GM18498 (cell line): ENCODE results near the gene ANKRD44.
A peak's percentile ranks its signal among the peaks of the same experiment; 100 is the strongest.

Experiments used
- ATAC-seq: cut with Tn5 transposase; IDR thresholded peaks from one replicate; pipeline ENCODE4 v1.9.1; 2021; ENCODE audit warnings: mild to moderate bottlenecking, moderate library complexity; ENCODE audit not compliant: unreplicated experiment

Gene ANKRD44

DNA sequence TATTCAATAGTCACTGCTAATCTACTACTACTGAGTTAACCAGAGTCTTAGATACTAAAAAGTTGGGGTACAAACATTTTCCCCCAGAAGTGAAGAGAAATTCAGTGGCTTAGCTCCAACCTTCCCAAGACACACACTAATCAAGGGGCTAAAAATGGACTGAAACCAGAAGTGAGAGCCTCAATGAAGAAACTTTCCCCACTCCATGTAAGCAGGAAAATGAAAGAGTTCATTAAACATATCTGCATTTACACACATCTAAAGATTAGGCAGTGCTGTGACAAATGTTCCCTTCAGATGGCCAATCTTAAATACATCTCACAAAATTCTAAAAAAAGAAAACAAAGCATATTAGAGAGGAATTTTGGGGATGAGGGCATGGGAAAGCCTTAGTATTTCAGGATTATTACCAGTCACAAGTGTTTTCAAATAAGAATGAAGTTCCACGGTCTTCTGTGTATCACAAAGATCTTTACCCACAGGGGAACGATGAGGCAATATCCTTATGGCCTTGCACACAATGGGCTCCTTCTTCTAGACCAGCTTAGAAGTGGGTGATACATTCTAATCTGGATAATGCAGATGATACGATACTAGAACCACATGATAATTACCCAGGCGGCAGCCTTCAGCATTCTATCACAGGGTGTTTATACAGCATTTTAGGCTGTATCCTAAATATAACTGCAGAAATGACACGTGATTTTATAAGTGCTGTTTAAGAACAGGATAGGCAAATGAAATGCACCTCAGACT, 17.1 kb downstream of the ANKRD44 start:
- ATAC-seq = peak; percentile 32

DNA sequence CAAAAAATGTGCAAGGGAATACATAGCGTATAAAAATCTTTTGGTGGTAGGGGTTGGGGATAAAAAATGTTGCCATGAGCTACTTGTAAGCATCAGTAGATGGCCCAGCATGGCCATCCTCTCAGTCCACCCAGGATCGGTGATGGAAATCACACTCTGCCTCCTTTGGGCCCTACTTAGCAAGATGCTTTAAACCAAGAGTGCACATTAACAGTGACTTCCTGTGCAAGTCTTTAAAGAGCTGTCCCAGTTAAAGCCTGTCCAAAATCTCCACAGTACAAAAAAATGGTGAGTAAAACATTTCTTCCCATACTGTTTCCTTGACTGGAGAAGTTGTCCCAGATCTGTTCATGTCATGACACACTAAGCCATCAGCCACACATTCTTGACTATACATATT, 18.0 kb downstream of the ANKRD44 start:
- peak; percentile 36 for ATAC-seq

DNA sequence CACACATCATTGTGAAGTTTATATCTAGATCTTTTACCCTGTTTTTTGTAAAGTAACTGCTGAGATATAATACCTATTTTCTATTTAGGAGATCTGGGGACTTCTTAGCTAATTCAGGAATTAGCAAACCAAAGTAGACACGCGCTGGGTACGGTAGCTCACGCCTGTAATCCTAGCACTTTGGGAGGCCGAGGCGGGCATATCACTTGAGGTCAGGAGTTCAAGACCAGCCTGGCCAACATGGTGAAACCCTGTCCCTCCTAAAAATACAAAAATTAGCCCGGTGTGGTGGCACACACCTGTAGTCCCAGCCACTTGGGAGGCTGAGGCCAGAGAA, 23.0 kb downstream of the ANKRD44 start:
- ATAC-seq = peak; percentile 23

DNA sequence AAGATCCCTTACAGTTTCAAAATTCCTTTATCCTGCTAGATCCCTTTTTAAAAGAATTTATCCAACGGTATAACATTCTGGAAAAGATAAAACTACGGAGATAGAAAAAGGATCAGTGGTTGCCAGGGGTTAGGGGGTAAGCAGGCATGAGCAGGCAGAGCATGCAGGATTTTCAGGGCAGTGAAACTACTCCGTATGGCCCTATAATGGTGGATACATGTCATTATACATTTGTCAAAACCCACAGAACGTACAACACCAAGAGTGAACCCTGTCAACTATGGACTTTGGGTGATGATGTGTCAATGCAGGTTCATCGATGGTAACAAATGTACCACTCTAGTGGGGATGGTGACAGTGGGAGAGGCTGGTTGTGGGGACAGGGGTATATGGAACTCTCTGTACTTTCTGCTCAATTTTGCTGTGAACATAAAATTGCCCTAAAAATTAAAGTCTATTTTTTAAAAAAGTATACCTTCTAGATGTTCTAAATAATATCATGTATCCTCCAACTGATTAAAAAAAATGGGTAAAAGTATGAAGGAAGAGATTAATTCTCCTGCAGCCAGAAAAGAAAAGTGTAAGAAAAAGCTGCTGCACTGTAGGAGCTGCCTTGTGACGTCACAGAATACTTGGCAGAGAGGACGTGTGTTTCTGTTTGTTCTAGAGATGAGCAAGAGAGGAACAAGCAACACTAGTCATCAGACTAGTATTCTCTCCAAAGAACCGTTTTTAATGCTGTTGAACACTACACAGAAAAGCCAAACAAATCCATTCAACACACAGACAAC, 23.6 kb downstream of the ANKRD44 start:
- peak; percentile 97 for ATAC-seq

DNA sequence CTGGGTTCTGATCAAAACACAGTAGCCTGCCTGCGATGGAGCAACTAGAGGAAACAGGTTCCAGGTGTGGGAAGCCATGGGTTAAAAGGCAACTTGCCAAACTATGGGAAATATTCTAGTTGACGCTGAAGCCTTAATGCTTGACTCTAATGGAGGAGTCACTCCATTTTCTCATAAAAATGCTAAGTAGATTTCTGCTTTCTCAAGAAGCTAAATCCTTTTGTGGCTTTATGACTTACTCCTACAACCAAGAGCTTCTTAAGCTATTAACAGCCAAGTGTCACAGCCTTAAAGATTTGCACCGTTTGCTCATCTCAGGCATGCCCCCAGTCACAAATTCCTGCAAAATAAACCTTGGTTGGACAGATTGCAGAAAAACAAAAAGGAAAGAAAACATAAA, 25.2 kb downstream of the ANKRD44 start:
- no peak for ATAC-seq

DNA sequence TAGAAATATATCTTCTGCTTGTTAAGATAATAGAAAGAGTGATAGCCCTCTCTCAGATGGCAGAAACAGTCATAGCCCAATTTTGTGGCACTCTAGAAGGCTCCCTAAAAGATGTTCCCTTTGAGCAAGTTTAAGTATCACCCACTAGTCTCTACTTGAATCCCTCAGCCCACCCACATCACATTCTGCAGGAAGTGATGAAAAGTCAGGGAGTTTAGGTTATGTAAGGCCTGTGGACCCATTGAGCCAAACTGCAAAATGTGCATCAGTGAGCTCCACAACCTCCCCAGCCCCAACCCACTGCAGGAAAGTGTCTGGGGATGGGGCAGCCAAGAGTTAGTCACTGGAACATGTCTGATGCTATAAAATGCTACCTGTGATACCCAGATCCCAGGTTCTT, 25.6 kb downstream of the ANKRD44 start:
- ATAC-seq = no peak

DNA sequence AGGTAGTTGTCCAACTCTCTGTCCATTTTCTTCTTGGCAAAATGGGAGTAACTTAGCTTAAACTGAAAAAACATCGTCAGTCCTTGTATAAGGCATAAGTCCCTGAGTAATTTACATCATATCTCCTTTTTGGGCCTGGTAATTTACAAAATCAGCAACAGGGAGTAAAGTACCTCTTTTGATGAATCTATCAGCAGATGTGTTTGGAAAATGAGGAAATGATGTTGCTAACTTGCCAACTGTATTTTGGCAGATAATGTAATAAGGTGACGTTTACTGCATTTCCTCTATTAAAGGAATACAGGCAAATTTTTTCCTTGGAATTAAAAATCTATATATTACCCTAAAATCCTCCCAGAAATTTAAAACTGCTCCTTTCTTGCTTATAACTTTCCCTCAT, 29.2 kb downstream of the ANKRD44 start:
- no peak for ATAC-seq

DNA sequence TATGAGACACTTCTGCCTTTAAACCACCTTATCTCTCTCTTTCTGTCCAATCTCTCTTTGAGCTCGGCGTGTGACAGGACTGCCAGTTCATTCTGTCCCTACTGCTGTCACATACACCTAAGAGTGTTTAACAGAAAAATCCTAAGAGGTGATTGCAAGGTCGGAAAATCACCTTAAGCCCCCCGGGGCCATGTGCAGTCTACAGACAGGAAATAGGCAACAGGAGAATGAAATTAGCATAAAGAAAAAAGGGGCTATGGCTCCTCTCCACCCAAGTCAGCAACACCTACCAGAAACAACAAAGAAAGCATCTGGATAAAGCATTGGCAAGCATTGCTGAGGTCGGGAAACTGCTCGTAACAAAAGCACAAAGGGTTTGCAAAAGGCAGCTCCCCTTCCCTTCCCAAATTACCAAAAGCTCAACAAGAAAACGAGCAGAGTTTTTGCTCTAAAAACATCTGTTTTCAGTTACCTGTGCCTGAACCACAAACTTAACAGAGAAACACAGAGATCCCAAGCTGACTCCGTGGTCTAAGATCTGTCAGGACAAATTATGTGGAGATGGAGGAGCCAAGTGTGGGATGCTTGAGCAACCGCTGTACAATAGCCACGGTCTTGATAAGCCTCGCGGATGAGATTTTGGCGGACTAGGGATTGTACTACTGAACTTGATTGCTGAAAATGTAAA, 30.4 kb downstream of the ANKRD44 start:
- no peak for ATAC-seq

DNA sequence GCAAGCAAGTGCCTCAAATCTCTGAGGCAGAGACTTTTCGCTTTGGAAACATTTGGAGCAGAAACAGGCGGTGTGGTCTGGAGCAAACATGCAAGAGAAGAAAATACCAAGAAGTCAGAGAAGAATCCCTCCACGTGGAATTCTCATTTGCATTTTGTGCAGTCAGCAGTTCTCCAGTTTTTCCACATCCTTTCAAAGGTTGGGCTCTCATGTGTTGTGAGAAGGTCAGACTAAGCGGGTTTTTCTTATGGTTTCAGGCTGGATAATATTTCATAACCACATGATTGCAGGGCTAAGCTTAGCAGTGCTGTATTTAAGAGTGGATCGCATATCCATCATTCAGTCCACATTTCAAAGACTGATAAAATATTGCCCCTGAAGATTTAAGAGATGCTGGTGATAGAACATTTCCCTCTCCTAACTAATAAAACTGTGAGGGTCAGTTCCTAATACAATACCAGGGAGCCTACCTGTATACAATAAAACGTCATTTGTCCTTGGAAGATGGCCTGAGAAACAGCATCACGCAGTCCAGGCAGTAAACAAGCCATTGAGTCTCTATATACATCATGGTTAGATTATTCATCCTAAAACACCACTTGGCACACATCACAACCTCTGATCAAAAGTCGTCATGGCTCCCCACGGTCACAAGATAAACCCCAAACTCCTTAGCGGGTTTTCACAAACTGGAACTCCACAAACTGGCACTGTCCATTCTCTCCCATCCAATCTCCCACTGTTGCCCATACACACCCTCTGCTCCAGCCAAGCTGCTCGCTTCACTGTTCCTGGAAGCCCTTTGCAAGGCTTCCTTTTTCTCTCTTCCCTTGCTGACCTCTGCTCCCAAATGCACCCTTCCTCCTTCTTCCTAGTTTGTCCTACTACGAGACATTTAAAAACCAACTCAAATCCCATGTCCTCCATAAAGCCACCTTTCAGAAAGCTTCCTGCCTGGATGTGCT, 31.5 kb downstream of the ANKRD44 start:
- no peak for ATAC-seq

DNA sequence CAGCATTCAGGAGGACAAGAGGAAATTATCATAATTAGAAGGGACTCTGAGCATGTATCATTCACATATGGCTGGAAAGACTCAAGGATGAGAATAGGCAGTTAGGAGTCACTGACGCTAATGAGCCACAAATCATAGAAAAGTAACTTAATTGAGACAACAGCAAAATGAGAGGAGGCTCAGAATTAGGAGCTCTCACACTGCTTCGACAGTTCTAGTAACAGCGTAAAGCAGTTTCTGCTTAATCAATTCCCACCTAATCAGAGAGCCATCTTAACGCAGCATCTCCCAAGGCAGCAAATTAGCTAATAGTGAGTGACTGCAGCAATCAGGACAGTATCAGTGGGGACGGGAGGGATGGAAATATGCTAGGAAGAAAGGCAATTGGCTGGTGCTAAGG, 32.8 kb downstream of the ANKRD44 start:
- ATAC-seq = no peak

DNA sequence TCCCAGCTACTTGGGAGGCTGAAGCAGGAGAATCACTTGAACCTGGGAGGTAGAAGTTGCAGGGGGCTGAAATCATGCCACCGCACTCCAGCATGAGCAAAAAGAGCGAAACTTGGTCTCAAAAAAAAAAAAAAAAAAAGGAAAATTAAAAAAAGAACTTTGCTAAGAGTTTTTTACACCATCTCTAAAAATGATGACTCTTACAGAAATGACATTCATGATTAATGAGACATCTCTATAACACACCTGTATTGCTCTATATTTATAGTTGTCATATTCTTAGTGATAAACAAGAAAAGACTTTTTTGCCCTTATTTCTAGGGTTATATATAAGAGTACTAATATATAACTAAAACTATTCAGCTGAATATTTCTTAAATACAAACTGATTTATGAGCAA, 34.4 kb downstream of the ANKRD44 start:
- ATAC-seq = no peak

DNA sequence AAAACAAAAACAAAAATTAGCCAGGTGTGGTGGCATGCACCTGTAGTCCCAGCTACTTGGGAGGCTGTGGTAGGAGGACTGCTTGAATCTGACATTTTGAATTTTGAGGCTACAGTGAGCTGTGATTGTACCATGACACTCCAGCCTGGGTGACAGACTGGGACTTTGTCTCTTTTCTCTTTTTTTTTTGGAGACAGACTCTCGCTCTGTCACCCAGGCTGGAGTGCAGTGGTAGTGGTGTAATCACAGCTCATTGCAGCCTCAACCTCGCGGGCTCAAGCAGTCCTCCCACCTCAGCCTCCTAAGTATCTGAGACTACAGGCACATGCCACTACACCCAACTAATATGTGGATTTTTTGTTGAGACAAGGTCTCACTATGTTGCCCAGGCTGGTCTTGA, 35.6 kb downstream of the ANKRD44 start:
- no peak for ATAC-seq

DNA sequence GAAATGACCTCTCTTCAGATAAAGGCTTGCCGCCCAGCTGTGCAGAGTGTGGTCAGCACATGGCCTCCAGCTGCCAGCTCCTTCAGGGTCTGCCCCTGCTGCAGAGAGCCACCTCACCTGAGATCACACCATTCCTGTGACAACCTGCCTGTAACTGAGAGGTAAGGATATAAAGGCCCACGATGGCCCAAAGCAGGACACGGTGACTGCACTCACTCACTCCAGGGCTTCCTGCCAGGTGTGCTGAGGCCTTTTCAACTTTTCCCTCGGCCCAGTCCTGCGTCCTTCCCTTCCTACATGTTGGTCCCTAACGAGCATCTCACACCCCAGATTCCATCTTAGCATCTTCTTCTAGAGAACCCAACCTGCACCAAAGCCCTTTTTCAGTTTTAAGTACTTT, 36.2 kb downstream of the ANKRD44 start:
- no peak for ATAC-seq

DNA sequence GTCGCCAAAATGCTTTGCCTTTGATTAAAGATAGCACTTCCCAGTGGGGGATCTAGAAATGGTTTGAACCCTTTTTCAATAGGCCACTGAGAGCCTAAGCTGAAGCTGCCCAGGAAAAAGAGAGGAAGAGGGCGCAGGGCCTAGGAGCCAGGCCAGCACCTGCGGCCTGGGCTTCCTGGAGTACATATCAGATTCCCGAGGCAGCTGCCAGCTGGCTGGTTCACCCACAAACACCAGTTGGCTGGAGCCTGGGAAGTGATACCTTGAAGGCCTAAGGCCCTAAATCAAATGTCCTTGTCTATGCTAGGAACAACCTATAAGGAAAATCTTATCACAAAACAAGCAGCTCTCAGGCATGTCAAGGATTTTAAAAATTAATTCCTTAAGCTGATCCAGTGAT, 37.1 kb downstream of the ANKRD44 start:
- ATAC-seq = no peak

DNA sequence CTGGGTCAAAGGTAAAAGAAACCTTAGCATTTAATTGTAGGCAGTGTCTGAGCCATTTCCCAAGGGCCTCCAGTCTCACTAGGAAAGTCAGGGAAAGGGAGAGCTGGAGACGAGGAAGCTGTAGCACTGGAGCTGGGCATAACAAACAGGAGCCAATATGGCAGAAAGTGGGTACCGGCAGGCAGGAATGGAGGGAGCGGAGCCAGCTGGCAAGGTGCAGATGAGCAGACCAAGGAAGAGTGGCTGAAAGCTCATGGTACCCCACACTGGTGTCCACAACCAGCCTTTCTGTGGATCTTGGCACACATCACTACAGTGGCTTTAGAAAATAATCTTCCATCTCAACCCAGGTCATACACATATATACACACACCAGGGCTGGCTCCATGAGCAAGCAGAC, 40.0 kb downstream of the ANKRD44 start:
- no peak for ATAC-seq

DNA sequence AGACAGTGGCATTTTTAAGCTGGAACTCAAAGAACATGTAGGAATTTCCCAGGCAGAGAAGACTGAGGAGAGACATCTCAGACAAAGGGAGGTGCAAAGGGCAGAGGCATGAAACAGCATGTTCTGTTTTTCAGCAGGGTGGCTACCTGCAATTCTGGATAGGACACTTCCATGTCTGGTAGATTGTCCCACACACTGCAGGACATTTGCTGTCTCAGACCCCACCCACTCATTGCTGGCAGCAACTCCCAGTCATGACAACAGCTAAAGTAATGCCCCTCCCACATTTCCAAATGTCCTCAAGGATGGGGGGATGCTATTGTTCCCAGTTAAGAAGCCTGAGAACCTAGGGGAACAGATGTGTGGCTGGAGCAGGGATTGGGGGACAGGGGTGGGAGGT, 40.8 kb downstream of the ANKRD44 start:
- ATAC-seq = no peak

DNA sequence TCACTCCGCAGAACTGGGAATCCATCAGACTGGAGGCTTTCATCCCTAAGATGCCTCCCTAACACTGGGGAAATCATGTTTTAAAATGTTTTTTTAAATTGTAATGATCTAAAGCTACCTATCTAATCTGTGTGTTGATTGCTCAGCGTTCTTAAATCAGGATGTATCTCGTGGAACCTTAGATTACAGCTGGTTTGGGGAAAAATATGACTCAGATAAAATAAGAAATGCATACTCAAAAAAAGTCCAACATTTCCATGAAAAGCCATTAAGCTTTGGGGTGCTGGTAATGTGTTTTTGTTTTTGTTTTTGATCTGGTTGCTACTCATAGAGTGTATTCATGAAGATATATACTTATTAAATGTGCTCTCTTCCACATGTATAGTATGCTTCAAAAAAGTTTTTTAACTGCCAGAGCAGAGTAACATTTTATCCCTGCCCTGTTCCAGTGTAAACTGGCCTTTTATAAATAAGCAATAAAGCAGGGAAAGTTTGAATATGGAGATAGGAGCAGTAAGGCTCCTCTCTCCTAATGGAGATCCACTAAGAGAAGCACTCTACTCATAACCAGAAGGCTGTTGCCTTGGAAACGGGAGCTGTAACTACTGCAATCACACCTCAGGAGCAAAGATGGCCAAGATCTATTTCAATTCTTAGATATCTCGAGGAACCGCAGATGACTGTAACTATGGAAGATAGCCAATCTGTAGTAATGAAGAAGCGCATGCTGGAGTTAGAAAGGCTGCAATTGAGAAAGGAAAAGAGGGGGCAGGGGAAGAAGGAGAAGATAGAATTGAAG, 41.6 kb downstream of the ANKRD44 start:
- ATAC-seq = peak; percentile 50

DNA sequence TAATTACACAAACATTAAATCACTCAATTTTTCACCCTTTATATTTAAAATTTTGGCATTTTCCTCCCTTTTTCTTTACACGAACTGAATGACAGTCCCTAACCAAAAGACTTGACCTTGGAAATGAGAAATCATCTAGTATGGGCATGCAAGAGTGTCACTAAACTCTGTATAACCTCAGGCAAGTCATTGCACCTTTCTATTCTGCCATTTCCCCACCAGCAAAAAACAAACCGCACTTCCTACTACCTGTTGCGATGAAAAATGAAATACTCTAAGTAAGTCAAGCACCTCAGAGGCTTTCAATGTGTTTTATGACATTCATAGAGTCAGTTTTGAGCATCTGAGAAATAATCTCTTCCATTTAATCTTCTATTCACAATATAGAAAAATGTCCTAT, 44.1 kb downstream of the ANKRD44 start:
- ATAC-seq = no peak

DNA sequence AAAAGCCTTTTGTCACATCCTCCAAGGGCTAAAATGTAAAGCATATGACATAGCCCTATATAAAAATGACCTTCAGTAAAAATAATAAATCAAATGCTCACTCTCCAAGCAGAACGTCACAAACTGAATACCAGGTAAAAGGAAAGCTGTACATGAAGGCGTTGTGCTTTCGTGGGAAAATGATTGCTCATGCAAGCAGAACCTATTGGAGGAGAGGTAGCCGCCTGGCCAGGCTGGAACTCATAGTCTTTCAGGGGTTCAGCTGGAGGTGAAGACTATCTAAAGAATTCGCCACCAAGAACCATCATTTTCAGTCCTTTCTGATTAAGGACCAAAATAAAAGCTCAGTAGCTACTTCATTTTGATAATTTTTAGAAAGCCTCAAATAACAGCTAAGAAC, 44.7 kb downstream of the ANKRD44 start:
- no peak for ATAC-seq

DNA sequence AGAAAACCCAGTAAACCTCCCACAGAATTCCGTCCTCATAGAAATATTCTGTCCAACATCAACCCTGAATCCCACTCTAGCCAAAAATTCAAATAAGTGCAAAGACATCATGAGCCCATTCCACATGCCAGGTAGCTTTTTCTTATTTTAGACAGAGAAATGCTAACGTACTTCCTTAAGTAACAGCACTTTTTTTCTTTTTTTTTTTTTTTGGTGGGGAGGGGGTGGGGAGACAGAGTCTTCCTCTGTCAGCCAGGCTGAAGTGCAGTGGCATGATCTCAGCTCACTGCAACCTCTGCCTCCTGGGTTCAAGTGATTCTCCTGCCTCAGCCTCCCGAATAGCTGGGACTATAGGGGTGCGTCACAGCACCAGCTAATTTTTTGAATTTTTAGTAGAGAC, 45.5 kb downstream of the ANKRD44 start:
- ATAC-seq = no peak
